Caco-2 (cell line): ENCODE results near the gene TM9SF4. TPM values are rescaled to one million over a fixed set of nuclear protein-coding genes. Genes with fewer than 3 reads are reported as not detected.

Experiments
- BruUV-seq: library from RNA; stranded (reverse); fragments of 400-500 nt; replicated peaks from 2 replicates; lab custom pipeline; 2021; lab: Mats Ljungman, UMichigan
- CTCF ChIA-PET: fragments of 300-600 bp; sonication (Branson Sonifier 250); formaldehyde crosslinking; loops from one replicate; lab custom pipeline; 2022; ENCODE audit warnings: antibody characterized with exemption; lab: Charles Lee
- POLR2A ChIA-PET: fragments of 300-600 bp; sonication (Branson Sonifier 250); formaldehyde crosslinking; loops from one replicate; lab custom pipeline; 2022; ENCODE audit warnings: antibody characterized with exemption; lab: Charles Lee
- DNase-seq, 2 experiments: peaks; one replicate each; pipeline versions ENCODE4 v3.0.0 to v3.0.0-alpha.2; 2020 to 2022
- H3K27me3 ChIP-seq: replicated peaks from 2 replicates; pipeline ENCODE4 v1.6.0; 2011; ENCODE audit warnings: low read length; ENCODE audit not compliant: control insufficient read depth, insufficient read depth
- H3K36me3 ChIP-seq: 2 replicates; pipeline ENCODE4 v1.5.1; 2011; ENCODE audit warnings: low read length; ENCODE audit not compliant: control insufficient read depth, insufficient read depth
- H3K4me1 ChIP-seq: fragments of 250-450 bp; sonication (Bioruptor Pico); 2 replicates; pipeline ENCODE4 v1.5.1; 2020; ENCODE audit warnings: mild to moderate bottlenecking
- H3K4me3 ChIP-seq: 2 replicates; pipeline ENCODE4 v1.5.1; 2011; ENCODE audit warnings: low read depth, mild to moderate bottlenecking, control low read depth, low read length
- H3K9me3 ChIP-seq: fragments of 250-450 bp; sonication (Bioruptor Pico); 2 replicates; pipeline ENCODE4 v1.5.1; 2020; ENCODE audit warnings: mild to moderate bottlenecking, moderate library complexity
- H3K27ac Mint-ChIP-seq: one replicate; pipeline ENCODE4 v1.8.0; 2022; ENCODE audit warnings: mixed read lengths; ENCODE audit not compliant: unreplicated experiment
- H3K27me3 Mint-ChIP-seq: one replicate; pipeline ENCODE4 v1.8.0; 2022; ENCODE audit warnings: mixed read lengths; ENCODE audit not compliant: insufficient read depth, unreplicated experiment
- H3K36me3 Mint-ChIP-seq: one replicate; pipeline ENCODE4 v1.8.0; 2022; ENCODE audit warnings: mild to moderate bottlenecking, mixed read lengths; ENCODE audit not compliant: insufficient read depth, unreplicated experiment
- H3K4me1 Mint-ChIP-seq: one replicate; pipeline ENCODE4 v1.8.0; 2022; ENCODE audit warnings: low read depth, mixed read lengths; ENCODE audit not compliant: unreplicated experiment
- H3K4me3 Mint-ChIP-seq: one replicate; pipeline ENCODE4 v1.8.0; 2022; ENCODE audit warnings: mild to moderate bottlenecking, moderate library complexity, mixed read lengths; ENCODE audit not compliant: unreplicated experiment
- H3K9me3 Mint-ChIP-seq: one replicate; pipeline ENCODE4 v1.8.0; 2022; ENCODE audit warnings: mixed read lengths; ENCODE audit not compliant: unreplicated experiment
- CTCF ChIP-seq, 2 experiments: fragments of 200-600 bp in 1 of 2; IDR thresholded peaks; 1 replicate in 1 of 2; 2 replicates in 1 of 2; pipeline versions ENCODE4 v1.5.1 to v1.8.0; 2011 to 2022; ENCODE audit warnings: antibody characterized with exemption in 1 of 2, control low read depth in 1 of 2, inconsistent platforms in 1 of 2, low read depth in 1 of 2, low read length in 1 of 2, mild to moderate bottlenecking in 1 of 2, moderate library complexity in 1 of 2; ENCODE audit not compliant: insufficient read depth in 1 of 2, severe bottlenecking in 1 of 2, unreplicated experiment in 1 of 2
- intact Hi-C: fragments of 100-400 bp; cut with micrococcal nuclease; formaldehyde crosslinking; loops from one replicate; pipeline ENCODE4 v1.10.0; 2022; ENCODE audit not compliant: unreplicated experiment
- total RNA-seq: library from RNA; stranded (reverse); gene quantifications from 2 replicates; pipeline ENCODE4 v1.2.3, GENCODE V29; 2022

TM9SF4 gene
- total RNA-seq, 1 experiment from 2014 or later, result 138 TPM

- no peak overlapping the region for H3K4me3 Mint-ChIP-seq
Observed at GRCh38 chr20:32063695-32064094, 45.8 kb upstream of the TM9SF4 start.

GRCh38 chr20:32064667-32065066, 44.8 kb upstream of the TM9SF4 start:
- H3K4me3 Mint-ChIP-seq, result no peak overlapping the region
- BruUV-seq, result no TSS peak
- H3K36me3 Mint-ChIP-seq, result no peaks in the 10 kb centered on the region
- POLR2A ChIA-PET, result no interaction called here
- peaks cover 19% of the 10 kb centered on the region for H3K27me3 Mint-ChIP-seq
- no peaks in the 10 kb centered on the region for H3K4me1 Mint-ChIP-seq
- no peak overlapping the region for H3K4me3 ChIP-seq
- no peaks in the 10 kb centered on the region; the same call in 1 of the 2 replicates for H3K27me3 ChIP-seq
- CTCF ChIA-PET, result interaction anchor here (0.7 kb wide), 1 partner anchor 47 kb away, joined by 3 read pairs; no protein-coding TSS in a partner anchor
- H3K9me3 Mint-ChIP-seq, result no peaks in the 10 kb centered on the region
- H3K4me1 ChIP-seq, result no peaks in the 10 kb centered on the region
- TF ChIP-seq CTCF (IDR thresholded peaks at IDR 0.05; ENCODE audit: insufficient read depth in 1 of 2, low read depth in 1 of 2, low read length in 1 of 2, severe bottlenecking in 1 of 2, unreplicated experiment in 1 of 2), result no peak
- intact Hi-C loops, result no loop called here
- H3K27ac Mint-ChIP-seq, result no peak overlapping the region
- no peak for DNase-seq
- no peaks in the 10 kb centered on the region for H3K36me3 ChIP-seq
- no peaks in the 10 kb centered on the region for H3K9me3 ChIP-seq

More at GRCh38 chr20:32063695-32064094, 45.8 kb upstream of the TM9SF4 start:
- no TSS peak for BruUV-seq
- POLR2A ChIA-PET, result no interaction called here
- H3K9me3 Mint-ChIP-seq, result no peaks in the 10 kb centered on the region
- CTCF ChIA-PET, result no interaction called here
- H3K4me1 ChIP-seq, result no peaks in the 10 kb centered on the region
- no peaks in the 10 kb centered on the region for H3K9me3 ChIP-seq
- no peaks in the 10 kb centered on the region for H3K4me1 Mint-ChIP-seq
- no peaks in the 10 kb centered on the region for H3K36me3 ChIP-seq
- intact Hi-C loops, result no loop called here
- H3K27ac Mint-ChIP-seq, result no peak overlapping the region
- no peaks in the 10 kb centered on the region for H3K36me3 Mint-ChIP-seq
- no peaks in the 10 kb centered on the region for H3K27me3 ChIP-seq
- TF ChIP-seq CTCF (IDR thresholded peaks at IDR 0.05; ENCODE audit: insufficient read depth in 1 of 2, low read depth in 1 of 2, low read length in 1 of 2, severe bottlenecking in 1 of 2, unreplicated experiment in 1 of 2), result no peak
- no peak for DNase-seq
- H3K4me3 ChIP-seq, result no peak overlapping the region
- H3K27me3 Mint-ChIP-seq, result peaks cover 27% of the 10 kb centered on the region

GRCh38 chr20:32067234-32067821, 42.2 kb upstream of the TM9SF4 start:
- Mint-ChIP-seq H3K27ac (no peak overlapping the region), H3K4me1 (no peaks in the 10 kb centered on the region), H3K9me3 (no peaks in the 10 kb centered on the region), H3K4me3 (no peak overlapping the region), H3K36me3 (no peaks in the 10 kb centered on the region), H3K27me3 (peaks cover 16% of the 10 kb centered on the region)
- BruUV-seq, result no TSS peak
- Histone ChIP-seq H3K27me3 (no peaks in the 10 kb centered on the region; the same call in 1 of the 2 replicates), H3K4me1 (no peaks in the 10 kb centered on the region), H3K4me3 (no peak overlapping the region), H3K36me3 (no peaks in the 10 kb centered on the region), H3K9me3 (no peaks in the 10 kb centered on the region)
- no peak for TF ChIP-seq CTCF (IDR thresholded peaks at IDR 0.05; ENCODE audit: insufficient read depth in 1 of 2, low read depth in 1 of 2, low read length in 1 of 2, severe bottlenecking in 1 of 2, unreplicated experiment in 1 of 2)
- CTCF ChIA-PET, result interaction anchor here (0.7 kb wide), 1 partner anchor 278 kb away, joined by 5 read pairs; no protein-coding TSS in a partner anchor
- POLR2A ChIA-PET, result no interaction called here
- DNase-seq, result no peak
- intact Hi-C loops, result no loop called here
